Mucosa of descending colon (tissue), 3 donors: ENCODE results near the gene MIER2. TPM values are rescaled to one million over a fixed set of nuclear protein-coding genes. Genes with fewer than 3 reads are reported as not detected.

Experiments used
- ATAC-seq: fragments of 200-7000 bp; cut with Tn5 transposase; one replicate; pipeline ENCODE4 v1.9.1; 2020; ENCODE audit warnings: mild to moderate bottlenecking, moderate library complexity
- DNase-seq, 3 donors: peaks; one replicate each; pipeline ENCODE4 v3.0.0-alpha.2; 2020
- H3K36me3 ChIP-seq: fragments of 200-600 bp; one replicate; pipeline ENCODE4 v1.8.0; 2021; ENCODE audit warnings: low read depth, mild to moderate bottlenecking
- H3K4me1 ChIP-seq: fragments of 200-600 bp; one replicate; pipeline ENCODE4 v1.8.0; 2021; ENCODE audit warnings: low read depth, mild to moderate bottlenecking
- H3K4me3 ChIP-seq: fragments of 200-600 bp; one replicate; pipeline ENCODE4 v1.8.0; 2021; ENCODE audit warnings: mild to moderate bottlenecking
- H3K9me3 ChIP-seq: fragments of 200-600 bp; one replicate; pipeline ENCODE4 v1.8.0; 2021; ENCODE audit warnings: mild to moderate bottlenecking
- intact Hi-C, 2 donors: fragments of 100-400 bp; cut with DNase I in 1 of 2; cut with micrococcal nuclease in 1 of 2; formaldehyde crosslinking; loops; one replicate each; pipeline versions ENCODE4 v1.11.0 to v1.11.1; 2022; cut with DNase I, micrococcal nuclease
- total RNA-seq, 3 donors: library from RNA; stranded (reverse); fragmentation: NEBNext Ultra II Directional in 2 of 3; extraction: Animal tissue kit (Norgen Biotek cat#: 25700) in 2 of 3; gene quantifications; one replicate each; pipeline versions ENCODE4 v1.2.1 to v1.2.4, GENCODE V29; 2021 to 2023
- TF ChIP-seq, protein P1 (sequence below): fragments of 200-600 bp; IDR thresholded peaks from one replicate; pipeline ENCODE4 v1.8.0; 2022; ENCODE audit warnings: antibody characterized with exemption, mild to moderate bottlenecking
- donor health status: DM: no; HTN: no; CAD: no; lungs with moderate emphysema.
- donor health status: DM: no; HTN: no; CAD: no.
- donor health status: DM: no; HTN: yes; CAD: no.

The MIER2 gene
- total RNA-seq, 3 donors from 2014 or later: 13.4 to 28.3 (median 13.7) TPM

DNA sequence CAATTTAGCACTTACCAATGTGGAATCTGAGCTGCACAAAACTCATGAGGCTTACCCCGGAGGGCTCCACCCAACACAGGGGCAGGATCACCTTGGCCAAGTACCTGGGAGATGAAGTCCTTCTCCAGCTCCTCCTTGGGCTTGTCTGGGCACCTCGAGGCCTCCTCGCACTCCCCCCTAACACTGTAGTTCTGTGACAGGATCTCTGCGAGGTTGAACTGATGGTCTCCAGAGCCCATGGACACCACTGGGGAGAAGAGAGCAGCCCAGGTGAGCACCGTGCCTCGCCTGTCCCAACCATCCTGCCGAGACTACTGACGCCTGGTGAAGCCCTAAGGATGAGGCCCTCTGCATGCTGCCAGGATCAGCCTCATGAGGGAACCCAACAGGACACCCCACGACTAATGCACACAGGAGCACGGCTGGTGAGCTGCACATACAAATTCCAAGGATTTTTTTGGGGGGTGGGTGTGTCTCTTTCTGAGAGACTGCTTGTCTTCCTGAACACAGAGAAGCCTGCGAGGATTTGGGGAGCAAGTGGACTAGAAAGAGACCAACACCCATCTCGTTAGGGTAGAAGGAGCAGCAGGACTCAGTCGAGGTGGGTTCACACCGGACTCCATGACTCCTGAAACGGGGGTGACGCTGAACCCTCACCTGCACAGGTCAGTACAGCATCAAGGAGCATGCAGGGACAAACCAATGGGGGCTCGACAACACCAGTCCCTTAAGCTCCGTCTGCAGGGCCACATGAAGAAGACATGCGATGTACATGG lies 10.1 kb downstream of the MIER2 start:
- TF ChIP-seq, protein P1, sequence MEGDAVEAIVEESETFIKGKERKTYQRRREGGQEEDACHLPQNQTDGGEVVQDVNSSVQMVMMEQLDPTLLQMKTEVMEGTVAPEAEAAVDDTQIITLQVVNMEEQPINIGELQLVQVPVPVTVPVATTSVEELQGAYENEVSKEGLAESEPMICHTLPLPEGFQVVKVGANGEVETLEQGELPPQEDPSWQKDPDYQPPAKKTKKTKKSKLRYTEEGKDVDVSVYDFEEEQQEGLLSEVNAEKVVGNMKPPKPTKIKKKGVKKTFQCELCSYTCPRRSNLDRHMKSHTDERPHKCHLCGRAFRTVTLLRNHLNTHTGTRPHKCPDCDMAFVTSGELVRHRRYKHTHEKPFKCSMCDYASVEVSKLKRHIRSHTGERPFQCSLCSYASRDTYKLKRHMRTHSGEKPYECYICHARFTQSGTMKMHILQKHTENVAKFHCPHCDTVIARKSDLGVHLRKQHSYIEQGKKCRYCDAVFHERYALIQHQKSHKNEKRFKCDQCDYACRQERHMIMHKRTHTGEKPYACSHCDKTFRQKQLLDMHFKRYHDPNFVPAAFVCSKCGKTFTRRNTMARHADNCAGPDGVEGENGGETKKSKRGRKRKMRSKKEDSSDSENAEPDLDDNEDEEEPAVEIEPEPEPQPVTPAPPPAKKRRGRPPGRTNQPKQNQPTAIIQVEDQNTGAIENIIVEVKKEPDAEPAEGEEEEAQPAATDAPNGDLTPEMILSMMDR: no peak
- intact Hi-C loops: no loop called here
- Histone ChIP-seq H3K36me3 (no peaks in the 10 kb centered on the region), H3K4me3 (no peak overlapping the region), H3K9me3 (peaks cover 4% of the 10 kb centered on the region), H3K4me1 (no peaks in the 10 kb centered on the region)
- DNase-seq: no peak
- no peak for ATAC-seq

DNA sequence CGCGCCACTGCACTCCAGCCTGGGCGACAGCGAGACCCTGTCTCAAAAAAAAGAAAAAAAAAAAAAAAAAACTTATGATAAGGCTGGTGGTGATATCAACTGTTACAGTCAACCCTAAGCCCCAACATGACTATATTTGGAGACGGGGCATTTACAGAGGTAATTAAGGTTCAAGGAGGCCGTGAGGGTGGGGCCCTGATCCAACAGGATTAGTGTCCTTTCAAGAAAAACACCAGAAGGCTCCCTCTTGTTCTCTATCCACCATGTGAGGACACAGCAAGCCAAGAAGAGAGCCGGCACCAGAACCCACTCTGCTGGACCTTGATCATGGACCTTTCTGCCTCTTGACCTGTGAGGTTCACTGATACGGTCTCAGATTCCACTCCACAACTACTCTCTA lies 14.1 kb downstream of the MIER2 start:
- no peak for DNase-seq
- intact Hi-C loops: no loop called here
- H3K9me3 ChIP-seq: peaks cover 15% of the 10 kb centered on the region
- H3K4me3 ChIP-seq: no peak overlapping the region
- TF ChIP-seq, protein P1: no peak
- no peak for ATAC-seq
- no peaks in the 10 kb centered on the region for H3K36me3 ChIP-seq
- H3K4me1 ChIP-seq: no peaks in the 10 kb centered on the region

DNA sequence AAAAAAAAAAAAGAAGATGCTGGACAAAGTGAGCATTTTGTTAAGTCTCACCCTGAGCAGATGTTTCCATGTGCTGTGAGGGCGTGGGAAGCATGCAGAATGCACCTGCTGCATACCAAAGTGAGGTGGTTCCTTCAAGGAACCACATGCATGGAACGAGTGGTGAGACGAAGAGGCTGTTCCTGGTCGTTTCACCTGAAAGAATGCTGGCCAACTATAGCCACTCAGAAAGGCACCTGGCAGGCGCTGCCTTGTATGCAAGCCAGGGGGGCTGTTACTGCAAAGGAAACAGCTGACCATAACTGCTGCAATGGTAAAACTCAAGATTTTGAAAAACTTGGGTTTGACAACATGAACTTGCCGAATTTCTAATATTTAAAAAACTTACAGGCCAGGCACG lies 14.7 kb downstream of the MIER2 start:
- no peak for ATAC-seq
- H3K36me3 ChIP-seq: peaks cover 5% of the 10 kb centered on the region
- H3K4me1 ChIP-seq: no peaks in the 10 kb centered on the region
- intact Hi-C loops: no loop called here
- H3K4me3 ChIP-seq: no peak overlapping the region
- H3K9me3 ChIP-seq: peaks cover 15% of the 10 kb centered on the region
- TF ChIP-seq, protein P1: no peak
- DNase-seq: no peak

DNA sequence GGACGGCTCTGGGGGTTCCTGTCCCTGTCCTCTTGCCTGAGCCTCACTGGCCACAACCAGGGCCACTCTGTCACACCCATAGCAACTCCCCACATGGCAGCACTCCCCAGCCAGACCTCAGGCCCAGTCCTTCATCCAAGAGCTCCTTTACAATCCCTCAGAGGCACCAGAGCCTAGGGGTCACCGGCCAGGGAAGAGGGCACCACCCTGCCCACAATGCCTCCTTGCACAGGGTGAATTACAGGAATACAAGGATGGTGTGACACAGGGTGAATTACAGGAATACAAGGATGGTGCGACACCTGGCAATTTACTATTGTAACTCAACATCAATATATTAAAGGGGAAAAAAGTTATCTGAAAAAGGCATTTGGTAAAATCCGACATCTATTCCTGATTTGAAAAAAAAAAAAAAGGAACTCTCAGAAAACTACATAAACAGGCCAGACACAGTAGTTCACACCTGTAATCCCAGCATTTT lies 16.5 kb downstream of the MIER2 start:
- DNase-seq (peak in 1 of 3 donors; percentile 8), ATAC-seq (no peak)
- H3K36me3 ChIP-seq: peaks cover 6% of the 10 kb centered on the region
- peaks cover 15% of the 10 kb centered on the region for H3K9me3 ChIP-seq
- TF ChIP-seq, protein P1: no peak
- no peaks in the 10 kb centered on the region for H3K4me1 ChIP-seq
- intact Hi-C loops: no loop called here
- H3K4me3 ChIP-seq: no peak overlapping the region

DNA sequence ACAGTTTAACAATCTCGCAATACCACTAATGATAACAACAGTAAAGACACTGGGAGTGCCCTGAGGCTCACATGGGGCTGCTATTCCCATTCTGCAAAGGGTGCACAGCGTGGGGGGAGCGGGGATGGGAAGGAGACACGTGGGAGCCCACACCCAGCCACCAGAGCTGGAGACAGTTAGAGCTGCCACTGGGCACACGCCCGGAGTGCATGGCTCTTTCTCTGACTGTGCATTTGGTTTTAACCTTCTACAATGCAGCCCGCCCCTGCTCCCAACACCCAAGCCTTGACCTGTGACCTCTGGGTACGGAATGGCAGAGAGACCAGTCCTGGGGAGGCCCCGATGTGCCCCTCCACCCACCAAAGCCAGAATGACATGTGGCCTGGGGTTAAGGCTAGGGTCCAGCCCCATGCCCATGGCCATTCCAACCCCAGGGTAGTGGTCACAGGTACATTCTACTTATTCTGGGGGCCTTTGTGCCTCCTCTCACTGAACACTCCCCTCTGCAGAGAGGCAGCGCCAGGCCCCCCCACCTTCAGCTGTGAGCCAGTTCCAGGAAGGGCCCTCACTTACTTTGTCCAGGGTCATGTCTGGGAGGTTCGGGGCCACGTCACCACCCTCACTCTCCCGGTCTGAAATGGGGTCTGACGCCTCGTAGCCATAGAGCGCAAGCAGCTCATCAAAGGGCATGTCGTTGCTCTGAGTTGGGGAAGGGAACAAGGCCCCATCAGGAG lies 17.1 kb downstream of the MIER2 start:
- DNase-seq (peak in 1 of 3 donors; percentile 14), ATAC-seq (no peak)
- no peaks in the 10 kb centered on the region for H3K4me1 ChIP-seq
- TF ChIP-seq, protein P1: no peak
- peaks cover 6% of the 10 kb centered on the region for H3K36me3 ChIP-seq
- peaks cover 15% of the 10 kb centered on the region for H3K9me3 ChIP-seq
- intact Hi-C loops: no loop called here
- H3K4me3 ChIP-seq: no peak overlapping the region
